ENCODE measurements around the gene C11orf71.

Gene C11orf71

DNA sequence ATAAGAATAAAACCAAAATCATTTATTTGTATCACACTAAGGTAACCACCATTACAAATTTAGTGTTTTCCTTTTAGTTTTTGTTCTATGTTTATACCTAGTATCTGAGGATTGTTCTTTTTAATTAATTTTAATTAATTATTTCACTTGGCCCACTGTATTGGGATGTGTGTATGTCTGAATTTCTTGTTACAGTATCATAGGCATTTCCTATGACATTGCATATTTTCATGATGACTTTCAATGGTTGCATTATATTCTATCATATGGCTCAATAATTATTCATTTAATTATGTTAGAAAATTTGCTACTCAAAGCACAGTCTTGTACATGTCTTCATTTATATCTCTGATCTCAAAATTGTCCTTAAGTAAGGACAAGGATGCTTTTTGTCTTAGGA lies 41.0 kb downstream of the C11orf71 start:
- DNase-seq (ENCODE audit: low read depth, low spot score) = no peak

DNA sequence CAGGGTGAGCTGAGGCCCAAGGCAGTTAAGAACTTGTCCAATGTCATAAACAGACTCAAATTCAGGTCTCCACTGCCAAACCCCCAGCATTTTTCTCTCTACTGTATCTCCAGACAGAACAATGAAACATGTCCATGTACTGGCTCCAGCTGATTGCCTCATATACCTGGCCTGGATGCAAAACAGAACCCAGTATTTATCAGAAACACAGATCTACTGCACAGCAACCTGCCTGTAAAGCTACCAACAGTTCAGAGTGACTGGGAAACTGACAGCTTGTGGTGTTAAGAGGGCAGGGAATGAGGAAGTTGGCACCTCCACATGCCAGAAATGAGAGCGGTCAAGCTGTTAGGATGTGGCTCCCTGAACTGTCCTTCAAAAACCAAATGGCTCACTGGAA lies 41.6 kb downstream of the C11orf71 start:
- DNase-seq (ENCODE audit: low read depth, low spot score) = no peak

DNA sequence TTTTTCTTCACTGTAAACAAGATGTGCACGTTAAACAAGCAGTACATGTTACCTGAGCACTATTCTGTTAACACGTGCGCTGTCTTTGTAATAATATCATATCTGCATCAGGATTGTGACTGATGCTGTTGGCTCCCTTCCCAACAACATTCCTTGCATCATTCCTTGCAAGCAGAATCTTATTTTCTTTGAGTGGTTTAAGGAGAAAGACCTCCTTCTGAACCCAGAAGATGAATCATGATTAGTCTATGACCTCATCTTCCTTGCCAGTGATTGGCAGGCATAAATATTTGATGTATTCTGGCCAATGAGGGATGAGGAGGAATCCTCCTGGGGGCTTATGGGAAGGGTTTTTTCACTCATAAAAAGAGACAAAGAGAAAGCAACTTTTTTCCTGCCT lies 46.2 kb downstream of the C11orf71 start:
- peak; percentile 93 for DNase-seq (ENCODE audit: low read depth, low spot score)

DNA sequence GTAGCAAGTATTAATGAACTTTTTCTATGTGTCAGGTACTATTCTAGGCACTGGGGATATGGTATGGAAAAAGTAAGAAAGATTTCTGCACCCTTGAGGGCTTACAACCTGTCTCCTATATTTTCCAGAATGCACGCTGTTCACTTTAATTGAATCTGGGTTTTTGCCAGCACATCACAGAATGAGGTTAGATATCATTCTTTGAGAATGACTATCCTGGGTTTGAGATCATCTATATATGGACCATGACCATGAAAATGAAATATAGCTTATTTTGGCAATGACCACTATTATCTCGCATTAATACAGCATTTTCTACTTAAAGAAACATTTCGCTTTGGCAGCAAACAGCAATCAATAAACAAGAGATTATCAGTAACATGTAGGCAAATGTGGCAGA lies 46.9 kb downstream of the C11orf71 start:
- DNase-seq (ENCODE audit: low read depth, low spot score) = no peak

DNA sequence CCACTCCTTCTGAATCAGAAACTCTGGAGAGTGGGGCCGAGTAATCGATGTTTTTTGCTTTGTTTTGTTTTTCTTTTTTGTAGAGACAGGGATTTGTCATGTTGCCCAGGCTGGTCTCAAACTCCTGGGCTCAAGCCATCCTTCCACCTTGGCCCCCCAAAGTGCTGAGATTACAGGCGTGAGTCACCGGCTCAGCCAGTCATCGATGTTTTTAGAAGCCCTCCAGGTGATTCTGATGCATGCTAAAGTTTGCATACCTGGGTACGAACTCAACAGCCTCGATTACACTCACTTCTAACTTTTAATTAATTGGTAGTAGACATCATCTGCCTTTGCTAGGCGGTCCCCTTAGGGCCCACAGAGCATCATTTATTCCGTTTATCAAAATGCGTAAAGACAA lies 50.3 kb downstream of the C11orf71 start:
- DNase-seq (ENCODE audit: low read depth, low spot score) = no peak

Measured in astrocyte of the hippocampus (primary cell).